ENCODE results near the gene KIF26A. TPM values are rescaled to one million over a fixed set of nuclear protein-coding genes. Genes with fewer than 3 reads are reported as not detected.

KIF26A gene
- total RNA-seq, 2 donors from 2014 or later, result 5.6 to 14.1 TPM

DNA sequence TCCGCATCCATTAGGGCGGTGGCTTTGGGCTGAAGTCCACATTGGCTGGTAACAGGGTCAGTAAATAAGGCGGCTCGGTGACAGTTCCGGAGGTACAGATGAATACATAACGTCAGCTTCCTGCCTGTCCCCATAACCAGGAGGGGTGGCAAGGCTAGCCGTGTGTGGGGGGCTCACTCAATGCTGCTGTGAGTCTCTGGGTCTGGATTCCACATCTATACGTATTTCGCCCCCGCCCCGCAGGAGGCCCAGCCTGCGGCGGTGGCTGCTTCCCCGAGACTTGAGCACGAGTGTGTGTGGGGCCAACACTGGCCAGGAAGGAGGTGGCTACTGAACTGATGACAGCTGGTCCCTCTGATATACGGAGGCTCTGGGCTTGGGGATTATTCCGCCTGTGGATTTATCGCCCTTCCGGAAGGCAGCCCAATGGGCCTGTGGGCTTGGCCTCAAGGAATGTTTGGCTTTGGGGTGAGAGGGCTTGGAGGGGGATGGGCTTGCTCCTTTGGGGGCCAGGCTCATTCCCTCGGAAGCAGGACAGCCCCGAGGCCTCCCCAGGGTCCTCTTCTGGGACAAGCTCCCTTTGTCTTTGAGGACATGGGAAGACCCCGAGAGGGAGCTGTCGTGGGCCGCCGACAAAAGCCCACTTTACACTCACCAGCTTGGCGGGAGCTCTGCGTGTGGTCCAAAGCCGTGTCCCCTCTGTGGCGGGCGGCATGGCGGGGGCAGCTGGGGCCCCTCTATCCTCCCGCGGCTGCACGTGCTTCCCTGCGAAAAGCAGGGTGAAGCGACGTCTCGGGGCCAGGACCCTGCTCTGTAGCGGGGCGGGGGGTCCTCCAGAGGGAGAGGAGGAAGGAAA is 82.1 kb downstream of the KIF26A start:
- H3K4me3 ChIP-seq, result no peak overlapping the region
- H3K27me3 ChIP-seq, result no peaks in the 10 kb centered on the region
- no peak overlapping the region for H3K27ac ChIP-seq
- peaks cover 0 to 16% of the 10 kb centered on the region in 2 donors for H3K4me1 ChIP-seq
- TF ChIP-seq, protein P1, sequence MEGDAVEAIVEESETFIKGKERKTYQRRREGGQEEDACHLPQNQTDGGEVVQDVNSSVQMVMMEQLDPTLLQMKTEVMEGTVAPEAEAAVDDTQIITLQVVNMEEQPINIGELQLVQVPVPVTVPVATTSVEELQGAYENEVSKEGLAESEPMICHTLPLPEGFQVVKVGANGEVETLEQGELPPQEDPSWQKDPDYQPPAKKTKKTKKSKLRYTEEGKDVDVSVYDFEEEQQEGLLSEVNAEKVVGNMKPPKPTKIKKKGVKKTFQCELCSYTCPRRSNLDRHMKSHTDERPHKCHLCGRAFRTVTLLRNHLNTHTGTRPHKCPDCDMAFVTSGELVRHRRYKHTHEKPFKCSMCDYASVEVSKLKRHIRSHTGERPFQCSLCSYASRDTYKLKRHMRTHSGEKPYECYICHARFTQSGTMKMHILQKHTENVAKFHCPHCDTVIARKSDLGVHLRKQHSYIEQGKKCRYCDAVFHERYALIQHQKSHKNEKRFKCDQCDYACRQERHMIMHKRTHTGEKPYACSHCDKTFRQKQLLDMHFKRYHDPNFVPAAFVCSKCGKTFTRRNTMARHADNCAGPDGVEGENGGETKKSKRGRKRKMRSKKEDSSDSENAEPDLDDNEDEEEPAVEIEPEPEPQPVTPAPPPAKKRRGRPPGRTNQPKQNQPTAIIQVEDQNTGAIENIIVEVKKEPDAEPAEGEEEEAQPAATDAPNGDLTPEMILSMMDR (IDR thresholded peaks at IDR 0.05), result no peak
- no peak for DNase-seq (ENCODE audit: low spot score)
- no peaks in the 10 kb centered on the region for H3K36me3 ChIP-seq
- no peaks in the 10 kb centered on the region for H3K9me3 ChIP-seq

DNA sequence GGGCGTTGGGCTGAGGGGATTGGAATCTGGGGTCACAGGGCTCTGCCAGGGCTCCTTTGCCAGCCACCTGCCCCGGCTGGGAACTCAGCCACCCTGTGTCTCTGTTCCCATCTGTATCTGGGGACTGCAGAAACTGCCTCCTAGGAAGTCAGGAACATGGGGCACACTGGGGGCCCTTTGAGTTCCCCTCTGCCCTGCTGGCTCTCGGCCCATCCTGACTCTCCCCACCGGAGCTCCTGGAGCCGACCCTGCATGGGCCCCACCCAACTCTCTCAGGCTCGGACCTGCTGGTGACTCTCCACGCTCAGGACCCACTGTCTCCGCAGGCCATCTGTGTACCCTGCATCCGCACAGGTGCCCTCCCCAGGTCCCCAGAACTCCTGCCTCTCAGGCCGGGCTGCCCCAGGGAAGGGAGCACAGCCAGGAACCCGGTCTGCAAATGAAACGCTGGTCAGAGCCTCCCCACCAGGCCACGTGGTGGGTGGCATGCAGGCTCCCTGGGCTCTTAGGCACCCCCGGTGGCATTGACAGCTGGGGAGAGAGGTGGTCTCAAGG is 82.8 kb downstream of the KIF26A start:
- H3K27me3 ChIP-seq, result no peaks in the 10 kb centered on the region
- H3K4me1 ChIP-seq, result peaks cover 0 to 16% of the 10 kb centered on the region in 2 donors
- H3K36me3 ChIP-seq, result no peaks in the 10 kb centered on the region
- DNase-seq (ENCODE audit: low spot score), result no peak
- no peak overlapping the region for H3K27ac ChIP-seq
- TF ChIP-seq, protein P1 (IDR thresholded peaks at IDR 0.05), result no peak
- no peaks in the 10 kb centered on the region for H3K9me3 ChIP-seq
- no peak overlapping the region for H3K4me3 ChIP-seq

DNA sequence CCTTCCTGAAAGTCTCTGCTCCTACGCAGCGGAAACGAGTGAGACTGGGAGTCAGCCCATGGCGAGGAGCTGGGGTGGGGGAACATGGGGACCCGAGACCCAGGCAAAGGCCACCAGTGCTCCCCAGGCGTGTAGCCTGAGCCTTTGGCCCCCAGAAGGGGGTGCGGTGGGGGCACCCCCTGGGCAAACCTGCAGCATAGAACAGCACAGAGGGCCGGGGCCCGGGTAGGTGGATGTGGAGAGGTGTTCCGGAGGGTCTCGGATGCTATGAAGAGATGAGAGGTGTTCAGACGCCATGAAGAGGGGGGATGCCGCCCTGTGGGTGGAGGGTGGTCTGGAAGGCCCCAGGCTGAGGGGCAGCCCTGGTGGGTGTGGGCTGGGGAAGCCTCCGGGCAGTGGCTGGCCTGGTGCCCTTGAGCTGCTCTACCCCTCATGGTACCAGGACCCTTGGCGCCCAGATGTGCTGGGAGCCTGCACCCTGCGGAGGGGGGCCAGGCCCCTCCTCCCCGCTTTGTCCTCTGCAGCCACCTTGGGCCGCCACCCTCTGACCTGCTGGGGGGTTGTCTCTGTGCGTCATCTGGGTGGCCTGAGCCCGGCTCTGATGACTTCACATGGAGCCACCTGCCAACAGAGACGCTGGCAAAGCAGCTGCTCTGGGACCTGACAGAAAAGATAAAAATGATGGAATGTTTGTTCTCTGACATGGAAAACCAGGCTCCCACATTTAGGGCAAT is 83.4 kb downstream of the KIF26A start:
- Histone ChIP-seq H3K9me3 (no peaks in the 10 kb centered on the region), H3K27me3 (no peaks in the 10 kb centered on the region), H3K36me3 (no peaks in the 10 kb centered on the region), H3K4me1 (peaks cover 0 to 16% of the 10 kb centered on the region in 2 donors), H3K27ac (no peak overlapping the region), H3K4me3 (no peak overlapping the region)
- TF ChIP-seq, protein P1 (IDR thresholded peaks at IDR 0.05), result no peak
- no peak for DNase-seq (ENCODE audit: low spot score)

DNA sequence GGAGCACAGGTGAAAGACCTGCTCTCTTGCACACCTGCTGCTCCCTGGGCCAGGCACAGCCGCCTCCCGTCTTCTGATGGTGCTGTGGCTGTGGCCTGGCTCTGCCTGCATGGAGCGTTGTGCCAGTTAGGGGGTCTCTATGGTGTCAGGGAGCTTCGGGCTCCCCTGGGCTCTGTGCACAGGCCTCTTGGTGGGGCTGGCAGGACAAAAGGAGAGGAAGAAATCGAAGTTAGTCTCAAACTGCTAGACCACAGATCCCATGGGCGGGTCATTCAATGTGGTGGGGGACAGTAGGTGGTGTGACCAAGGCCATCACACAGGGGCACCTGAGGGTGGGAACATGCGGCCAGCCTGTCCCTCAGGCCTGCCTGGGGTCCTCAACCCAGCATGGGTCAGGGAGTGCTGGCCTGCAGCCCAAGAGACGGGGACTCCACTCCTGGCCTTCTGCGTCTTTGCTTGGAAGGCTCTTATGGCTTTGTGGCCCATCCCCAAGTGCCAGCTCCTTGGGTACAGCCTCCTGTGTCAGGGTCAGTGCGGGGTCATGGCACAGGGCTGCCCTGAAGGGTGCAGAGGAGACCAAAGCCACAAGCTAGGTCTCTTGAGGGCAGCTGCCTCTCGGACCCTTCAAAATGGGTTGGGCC is 84.1 kb downstream of the KIF26A start:
- TF ChIP-seq, protein P1 (IDR thresholded peaks at IDR 0.05), result no peak
- Histone ChIP-seq H3K4me1 (peaks cover 0 to 16% of the 10 kb centered on the region in 2 donors), H3K9me3 (peaks cover 0 to 5% of the 10 kb centered on the region in 2 donors), H3K27me3 (no peaks in the 10 kb centered on the region), H3K4me3 (no peak overlapping the region), H3K27ac (no peak overlapping the region), H3K36me3 (no peaks in the 10 kb centered on the region)
- DNase-seq (ENCODE audit: low spot score), result no peak

DNA sequence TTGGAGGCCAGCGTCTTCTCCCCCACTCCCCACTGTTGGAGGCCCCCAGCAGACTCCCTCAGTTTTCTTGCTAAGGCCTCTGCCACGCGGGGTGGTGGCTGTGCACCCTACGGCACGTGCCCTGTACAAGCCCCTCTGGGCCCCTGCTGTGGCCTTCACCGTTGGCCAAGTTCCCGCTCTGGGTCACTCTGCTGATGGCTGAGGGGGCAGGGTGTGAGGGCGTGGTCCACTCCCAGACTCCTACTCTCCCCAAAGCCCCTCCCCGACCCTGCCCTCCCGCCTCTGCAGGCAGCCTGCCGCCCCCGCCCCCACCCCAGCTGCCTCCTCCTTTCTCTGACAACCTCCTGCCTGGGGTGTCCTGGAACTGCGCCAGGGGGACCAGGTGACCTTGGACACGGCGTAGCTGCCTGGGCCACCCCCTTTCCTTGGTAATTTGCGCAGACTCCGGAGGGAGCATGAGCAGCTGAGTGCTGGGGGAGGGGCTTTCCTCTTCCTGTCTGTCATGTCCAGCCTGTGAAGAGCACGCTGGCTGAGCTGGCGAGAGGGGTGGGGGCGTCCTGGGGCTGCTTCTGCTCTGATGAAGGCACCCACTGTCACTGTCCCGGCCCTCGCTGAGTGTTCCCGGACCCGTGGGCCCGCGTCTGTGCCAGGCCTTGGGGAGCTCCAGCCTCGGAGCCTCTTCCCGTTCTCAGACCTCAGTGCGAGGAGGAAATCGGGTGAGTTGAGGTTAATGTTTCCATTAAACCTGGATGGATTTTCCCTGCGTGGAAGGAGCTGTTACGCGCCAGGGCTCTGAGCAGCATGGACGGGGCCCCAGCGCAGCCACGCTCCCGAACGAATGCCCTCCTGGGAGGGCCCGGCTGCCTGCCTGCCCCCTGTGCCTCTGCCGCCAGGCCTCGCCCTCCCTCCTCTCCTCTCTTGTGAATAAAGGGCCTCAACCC is 85.0 kb downstream of the KIF26A start:
- H3K27ac ChIP-seq, result no peak overlapping the region
- peaks cover 0 to 5% of the 10 kb centered on the region in 2 donors for H3K9me3 ChIP-seq
- H3K27me3 ChIP-seq, result no peaks in the 10 kb centered on the region
- H3K4me3 ChIP-seq, result peak overlapping the region in 1 of 2 donors; percentile 19
- TF ChIP-seq, protein P1 (IDR thresholded peaks at IDR 0.05), result no peak
- H3K4me1 ChIP-seq, result peaks cover 0 to 16% of the 10 kb centered on the region in 2 donors
- H3K36me3 ChIP-seq, result no peaks in the 10 kb centered on the region
- DNase-seq (ENCODE audit: low spot score), result no peak

Measured in right atrium auricular region (tissue), 2 donors.